Measurements from ENCODE around the gene RIMKLB.

RIMKLB gene

GRCh38 chr12:8697120-8697475, 693 bp upstream of the RIMKLB start:
- Histone ChIP-seq H4K12ac (ENCODE audit: low read depth, low read length) (peak overlapping the region; percentile 92), H2AK5ac (ENCODE audit: low read length) (peak overlapping the region; percentile 84), H2BK5ac (ENCODE audit: low read depth, low read length, poor library complexity) (peak overlapping the region; percentile 92), H3K4ac (ENCODE audit: low read depth, low read length) (peak overlapping the region; percentile 19), H3K4me3 (ENCODE audit: low read depth, low read length) (peak overlapping the region; percentile 100), H3K9me3 (ENCODE audit: insufficient read depth, low read depth, low read length) (no peaks in the 10 kb centered on the region), H3K27ac (ENCODE audit: low read depth, low read length) (peak overlapping the region; percentile 99), H3K9ac (ENCODE audit: low read length) (peak overlapping the region; percentile 92), H2BK12ac (ENCODE audit: low read length) (no peak overlapping the region), H3K79me1 (ENCODE audit: low read length) (peaks cover 15% of the 10 kb centered on the region), H2BK120ac (ENCODE audit: insufficient read depth, low read length, poor library complexity) (peak overlapping the region; percentile 94), H3K27me3 (ENCODE audit: insufficient read depth, low read length) (no peaks in the 10 kb centered on the region), H2AFZ (ENCODE audit: insufficient read depth, low read length, poor library complexity) (peak overlapping the region; percentile 37), H3K18ac (ENCODE audit: low read length) (peak overlapping the region; percentile 97), H3K23ac (ENCODE audit: low read length) (no peak overlapping the region), H3K79me2 (ENCODE audit: control insufficient read depth, insufficient read depth, low read length, poor library complexity) (peaks cover 18% of the 10 kb centered on the region), H3K4me1 (ENCODE audit: control insufficient read depth in 1 of 2, insufficient read depth in 2 of 2, low read length in 2 of 2) (peaks cover 0 to 4% of the 10 kb centered on the region in 2 experiments), H4K91ac (ENCODE audit: low read depth, low read length) (peak overlapping the region; percentile 96), H3K36me3 (ENCODE audit: control insufficient read depth in 1 of 2, insufficient read depth in 2 of 2, low read length in 2 of 2) (peaks cover 3 to 5% of the 10 kb centered on the region in 2 experiments), H3K14ac (ENCODE audit: low read length) (peak overlapping the region; percentile 97), H4K8ac (ENCODE audit: low read depth, low read length) (peak overlapping the region; percentile 87), H3K4me2 (ENCODE audit: low read length) (peak overlapping the region; percentile 86)
- DNase-seq, result peak; percentile 50 to 71
- no CpG with 5 or more reads among the region's 21 CpGs for WGBS (ENCODE audit: extremely low coverage, insufficient coverage, insufficient read length)

DNA sequence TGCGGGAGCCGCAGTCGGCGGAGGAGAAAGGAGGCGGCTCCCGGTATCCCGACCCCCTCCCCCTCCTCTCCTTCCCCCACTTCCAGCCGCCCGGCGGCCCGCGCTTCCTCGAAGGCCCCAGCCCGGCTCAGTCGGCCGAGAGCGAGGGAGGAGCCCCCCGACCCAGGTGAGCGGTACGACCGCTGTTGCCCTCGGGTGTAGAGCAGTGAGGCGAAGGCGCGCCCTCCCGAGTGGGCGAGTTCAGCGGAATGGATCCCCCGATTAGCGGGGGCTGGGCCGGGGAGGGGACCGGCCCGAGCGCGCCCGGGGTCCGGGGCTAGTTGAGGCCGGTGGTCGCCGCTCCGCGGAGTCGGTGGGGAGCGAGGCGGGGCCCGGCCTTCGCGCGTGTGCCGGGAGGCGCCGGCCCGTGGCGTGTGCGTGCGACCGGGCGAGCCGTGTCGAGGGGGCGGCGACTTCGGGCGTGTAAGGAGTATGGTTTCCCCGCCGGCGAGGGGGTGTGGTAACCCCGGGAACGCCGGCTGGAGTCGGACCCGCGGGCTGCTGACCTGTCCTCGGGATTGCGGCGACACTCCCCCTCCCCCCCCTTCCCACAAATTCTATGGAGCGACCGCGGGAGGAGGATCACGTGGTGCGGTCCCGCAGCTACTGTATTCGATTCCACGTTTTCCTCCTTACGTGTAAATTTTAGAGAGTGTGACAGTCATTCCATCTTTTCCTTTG, 501 bp downstream of the RIMKLB start:
- Histone ChIP-seq H3K36me3 (ENCODE audit: control insufficient read depth in 1 of 2, insufficient read depth in 2 of 2, low read length in 2 of 2) (peaks cover 3 to 5% of the 10 kb centered on the region in 2 experiments), H2BK12ac (ENCODE audit: low read length) (peak overlapping the region; percentile 67), H3K4me1 (ENCODE audit: control insufficient read depth in 1 of 2, insufficient read depth in 2 of 2, low read length in 2 of 2) (peaks cover 0 to 4% of the 10 kb centered on the region in 2 experiments), H3K4ac (ENCODE audit: low read depth, low read length) (peak overlapping the region; percentile 99), H2AFZ (ENCODE audit: insufficient read depth, low read length, poor library complexity) (peak overlapping the region; percentile 90), H4K12ac (ENCODE audit: low read depth, low read length) (peak overlapping the region; percentile 85), H2BK5ac (ENCODE audit: low read depth, low read length, poor library complexity) (peak overlapping the region; percentile 95), H3K27ac (ENCODE audit: low read depth, low read length) (peak overlapping the region; percentile 99), H3K9me3 (ENCODE audit: insufficient read depth, low read depth, low read length) (no peaks in the 10 kb centered on the region), H3K4me2 (ENCODE audit: low read length) (peak overlapping the region; percentile 86), H4K91ac (ENCODE audit: low read depth, low read length) (peak overlapping the region; percentile 97), H3K79me1 (ENCODE audit: low read length) (peaks cover 15% of the 10 kb centered on the region), H2AK5ac (ENCODE audit: low read length) (peak overlapping the region; percentile 81), H3K9ac (ENCODE audit: low read length) (peak overlapping the region; percentile 97), H4K8ac (ENCODE audit: low read depth, low read length) (peak overlapping the region; percentile 91), H3K14ac (ENCODE audit: low read length) (peak overlapping the region; percentile 99), H3K23ac (ENCODE audit: low read length) (peak overlapping the region; percentile 91), H3K27me3 (ENCODE audit: insufficient read depth, low read length) (no peaks in the 10 kb centered on the region), H3K79me2 (ENCODE audit: control insufficient read depth, insufficient read depth, low read length, poor library complexity) (peaks cover 23% of the 10 kb centered on the region), H3K4me3 (ENCODE audit: low read depth, low read length) (peak overlapping the region; percentile 100), H3K18ac (ENCODE audit: low read length) (peak overlapping the region; percentile 99), H2BK120ac (ENCODE audit: insufficient read depth, low read length, poor library complexity) (peak overlapping the region; percentile 71)
- no CpG with 5 or more reads among the region's 85 CpGs for WGBS (ENCODE audit: extremely low coverage, insufficient coverage, insufficient read length)
- peak; percentile 27 to 55 for DNase-seq

DNA sequence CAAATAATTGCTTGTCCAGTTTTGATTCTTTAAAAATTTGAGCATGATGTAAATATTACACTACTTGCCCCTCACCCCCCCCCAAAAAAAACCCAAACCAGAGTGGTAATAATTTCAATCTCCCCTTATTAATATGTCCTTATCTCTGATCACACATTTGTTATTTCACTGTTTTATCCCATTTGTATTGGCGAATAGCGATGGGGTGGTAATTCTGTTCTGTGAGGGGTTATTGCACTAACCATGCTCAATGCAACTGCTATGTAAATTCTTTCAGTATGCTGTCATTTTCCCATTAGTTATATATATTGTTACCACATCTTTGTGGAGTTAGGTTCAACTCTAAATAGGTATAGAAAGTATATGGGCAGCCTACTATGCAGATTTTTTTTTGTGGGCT, 1.1 kb downstream of the RIMKLB start:
- Histone ChIP-seq H3K79me2 (ENCODE audit: control insufficient read depth, insufficient read depth, low read length, poor library complexity) (peaks cover 25% of the 10 kb centered on the region), H3K79me1 (ENCODE audit: low read length) (peaks cover 15% of the 10 kb centered on the region), H3K4me2 (ENCODE audit: low read length) (peak overlapping the region; percentile 86), H2AK5ac (ENCODE audit: low read length) (no peak overlapping the region), H3K4me1 (ENCODE audit: control insufficient read depth in 1 of 2, insufficient read depth in 2 of 2, low read length in 2 of 2) (peaks cover 0 to 5% of the 10 kb centered on the region in 2 experiments), H4K12ac (ENCODE audit: low read depth, low read length) (no peak overlapping the region), H3K9me3 (ENCODE audit: insufficient read depth, low read depth, low read length) (no peaks in the 10 kb centered on the region), H3K4ac (ENCODE audit: low read depth, low read length) (no peak overlapping the region), H2AFZ (ENCODE audit: insufficient read depth, low read length, poor library complexity) (no peak overlapping the region), H2BK5ac (ENCODE audit: low read depth, low read length, poor library complexity) (no peak overlapping the region), H3K9ac (ENCODE audit: low read length) (no peak overlapping the region), H3K27me3 (ENCODE audit: insufficient read depth, low read length) (no peaks in the 10 kb centered on the region), H3K18ac (ENCODE audit: low read length) (no peak overlapping the region), H2BK12ac (ENCODE audit: low read length) (no peak overlapping the region), H3K36me3 (ENCODE audit: control insufficient read depth in 1 of 2, insufficient read depth in 2 of 2, low read length in 2 of 2) (peaks cover 3 to 5% of the 10 kb centered on the region in 2 experiments), H3K27ac (ENCODE audit: low read depth, low read length) (peak overlapping the region; percentile 99), H4K91ac (ENCODE audit: low read depth, low read length) (no peak overlapping the region), H4K8ac (ENCODE audit: low read depth, low read length) (no peak overlapping the region), H2BK120ac (ENCODE audit: insufficient read depth, low read length, poor library complexity) (no peak overlapping the region), H3K4me3 (ENCODE audit: low read depth, low read length) (no peak overlapping the region), H3K23ac (ENCODE audit: low read length) (no peak overlapping the region), H3K14ac (ENCODE audit: low read length) (no peak overlapping the region)
- WGBS (ENCODE audit: extremely low coverage, insufficient coverage, insufficient read length), result no CpG with 5 or more reads among the region's 2 CpGs
- DNase-seq, result peak in 1 of 2 donors; percentile 67

GRCh38 chr12:8699714-8700113, 1.9 kb downstream of the RIMKLB start:
- H2BK120ac ChIP-seq (ENCODE audit: insufficient read depth, low read length, poor library complexity), result no peak overlapping the region
- H2BK5ac ChIP-seq (ENCODE audit: low read depth, low read length, poor library complexity), result no peak overlapping the region
- peak overlapping the region; percentile 34 for H3K4me2 ChIP-seq (ENCODE audit: low read length)
- H3K23ac ChIP-seq (ENCODE audit: low read length), result no peak overlapping the region
- H3K4me1 ChIP-seq (ENCODE audit: control insufficient read depth in 1 of 2, insufficient read depth in 2 of 2, low read length in 2 of 2), result peaks cover 0 to 5% of the 10 kb centered on the region in 2 experiments
- H3K27ac ChIP-seq (ENCODE audit: low read depth, low read length), result no peak overlapping the region
- no peak overlapping the region for H3K4me3 ChIP-seq (ENCODE audit: low read depth, low read length)
- H3K9me3 ChIP-seq (ENCODE audit: insufficient read depth, low read depth, low read length), result no peaks in the 10 kb centered on the region
- H3K18ac ChIP-seq (ENCODE audit: low read length), result no peak overlapping the region
- no peaks in the 10 kb centered on the region for H3K27me3 ChIP-seq (ENCODE audit: insufficient read depth, low read length)
- no peak overlapping the region for H4K91ac ChIP-seq (ENCODE audit: low read depth, low read length)
- no peak overlapping the region for H3K9ac ChIP-seq (ENCODE audit: low read length)
- peak overlapping the region; percentile 67 for H3K4ac ChIP-seq (ENCODE audit: low read depth, low read length)
- peaks cover 28% of the 10 kb centered on the region for H3K79me2 ChIP-seq (ENCODE audit: control insufficient read depth, insufficient read depth, low read length, poor library complexity)
- H2BK12ac ChIP-seq (ENCODE audit: low read length), result no peak overlapping the region
- peaks cover 15% of the 10 kb centered on the region for H3K79me1 ChIP-seq (ENCODE audit: low read length)
- no peak for DNase-seq
- no peak overlapping the region for H3K14ac ChIP-seq (ENCODE audit: low read length)
- H2AFZ ChIP-seq (ENCODE audit: insufficient read depth, low read length, poor library complexity), result no peak overlapping the region
- no peak overlapping the region for H4K12ac ChIP-seq (ENCODE audit: low read depth, low read length)
- no CpG with 5 or more reads among the region's 4 CpGs for WGBS (ENCODE audit: extremely low coverage, insufficient coverage, insufficient read length)
- H3K36me3 ChIP-seq (ENCODE audit: control insufficient read depth in 1 of 2, insufficient read depth in 2 of 2, low read length in 2 of 2), result peaks cover 3 to 5% of the 10 kb centered on the region in 2 experiments
- H2AK5ac ChIP-seq (ENCODE audit: low read length), result no peak overlapping the region
- H4K8ac ChIP-seq (ENCODE audit: low read depth, low read length), result no peak overlapping the region

Data from trophoblast cell (in vitro differentiated cells and primary cell).